Stimulated activated memory B cell treated with anti-CD40 and anti-IgM and Interleukin-4, amounts not matched to agents 10 μg/mL and 1 μg/mL and 100 μg/mL, for 72 hours (primary cell): ENCODE results near the gene HDAC7.

Source experiments
- ATAC-seq: fragments of 150-1000 bp; cut with Tn5 transposase; 2 replicates; pipeline ENCODE4 v1.10.0; 2021
- H3K27ac Mint-ChIP-seq: one replicate; pipeline ENCODE4 v1.8.0; 2022; ENCODE audit warnings: mild to moderate bottlenecking, mixed read lengths
- H3K27me3 Mint-ChIP-seq: one replicate; pipeline ENCODE4 v1.8.0; 2022; ENCODE audit warnings: mixed read lengths
- H3K36me3 Mint-ChIP-seq: one replicate; pipeline ENCODE4 v1.8.0; 2022; ENCODE audit warnings: mixed read lengths
- H3K4me1 Mint-ChIP-seq: one replicate; pipeline ENCODE4 v1.8.0; 2022; ENCODE audit warnings: mixed read lengths
- H3K4me3 Mint-ChIP-seq: one replicate; pipeline ENCODE4 v1.8.0; 2022; ENCODE audit warnings: mild to moderate bottlenecking, moderate library complexity, mixed read lengths
- H3K9me3 Mint-ChIP-seq: one replicate; pipeline ENCODE4 v1.8.0; 2022; ENCODE audit warnings: mixed read lengths

Gene HDAC7

DNA sequence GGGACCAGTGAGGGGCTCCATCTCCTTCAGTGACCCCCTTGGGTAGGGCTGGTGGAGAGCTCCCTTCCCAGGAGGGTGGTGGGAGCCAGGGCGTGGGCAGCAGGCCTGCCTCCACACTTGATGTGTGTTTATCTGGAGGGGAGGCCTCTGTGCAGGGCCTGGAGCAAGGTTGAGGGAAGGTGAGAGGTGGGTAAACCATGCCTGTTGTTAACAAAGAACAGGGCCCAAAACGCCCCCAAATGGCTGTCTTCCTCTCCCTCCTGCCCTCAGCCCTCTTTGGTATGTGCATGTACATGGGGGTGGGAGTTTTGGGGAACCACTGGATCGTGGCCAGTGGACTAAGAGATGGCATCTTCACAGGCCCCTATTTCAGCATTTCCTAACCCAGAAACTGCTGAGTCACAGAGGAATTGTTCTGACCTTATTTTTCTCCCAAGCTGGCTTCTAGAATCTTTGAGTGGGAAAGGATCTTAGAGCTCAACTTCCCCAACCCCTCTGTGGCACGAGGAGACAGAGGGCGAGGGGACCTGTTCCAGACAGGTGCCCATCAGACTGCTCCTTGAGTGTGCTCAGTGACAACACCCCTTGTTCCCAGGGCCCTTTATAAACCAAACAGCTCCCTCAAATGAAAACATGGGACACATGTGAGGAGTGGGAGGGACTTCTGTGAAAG lies 43.1 kb downstream of the HDAC7 start:
- no peaks in the 10 kb centered on the region for H3K27me3 Mint-ChIP-seq
- no peaks in the 10 kb centered on the region for H3K9me3 Mint-ChIP-seq
- H3K36me3 Mint-ChIP-seq: no peaks in the 10 kb centered on the region
- peak overlapping the region; percentile 58 for H3K27ac Mint-ChIP-seq
- ATAC-seq: no peak
- H3K4me1 Mint-ChIP-seq: peaks cover 64% of the 10 kb centered on the region
- no peak overlapping the region for H3K4me3 Mint-ChIP-seq

DNA sequence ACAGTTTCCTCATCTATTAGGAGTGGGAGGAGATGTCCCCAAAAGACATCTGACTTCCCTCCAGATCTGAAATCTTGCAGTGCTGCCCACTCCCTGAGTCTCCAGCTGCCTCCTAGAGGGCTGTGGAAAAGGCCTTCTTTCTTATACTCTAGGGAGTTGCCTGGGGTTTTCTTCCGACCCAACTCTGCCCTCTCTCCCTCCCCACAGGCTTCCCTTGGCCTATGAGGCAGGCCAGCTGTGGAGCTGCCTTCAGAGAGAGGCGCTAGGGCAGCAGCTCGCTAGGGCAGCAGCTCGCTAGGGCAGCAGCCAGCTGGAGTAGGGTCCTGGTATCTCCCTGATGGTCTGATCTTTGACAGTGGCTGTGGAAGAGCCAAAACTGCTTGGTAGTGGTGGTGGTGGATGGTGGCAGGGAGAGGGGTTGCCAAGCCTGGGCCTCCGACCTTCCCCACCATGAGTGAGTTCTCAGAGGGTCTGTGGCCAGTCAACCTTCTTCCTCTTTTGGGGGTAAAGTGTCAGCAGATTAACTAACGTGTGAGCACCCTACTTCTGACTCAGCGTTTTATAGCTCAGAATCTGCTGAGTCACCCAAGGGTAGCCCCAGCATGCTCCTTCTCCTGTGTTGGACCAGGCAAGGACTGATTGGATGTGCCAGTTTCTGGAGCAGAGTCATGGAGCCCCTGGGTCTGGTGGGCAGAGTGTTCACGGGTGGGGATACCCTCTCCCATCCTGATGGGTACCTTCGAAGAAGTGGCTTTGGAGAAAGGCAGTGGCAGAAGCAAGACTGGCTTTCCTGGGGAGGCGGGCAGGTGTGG lies 44.4 kb downstream of the HDAC7 start:
- Mint-ChIP-seq H3K4me1 (peaks cover 64% of the 10 kb centered on the region), H3K4me3 (no peak overlapping the region), H3K27me3 (no peaks in the 10 kb centered on the region), H3K27ac (peak overlapping the region; percentile 58), H3K9me3 (no peaks in the 10 kb centered on the region), H3K36me3 (no peaks in the 10 kb centered on the region)
- ATAC-seq: no peak

DNA sequence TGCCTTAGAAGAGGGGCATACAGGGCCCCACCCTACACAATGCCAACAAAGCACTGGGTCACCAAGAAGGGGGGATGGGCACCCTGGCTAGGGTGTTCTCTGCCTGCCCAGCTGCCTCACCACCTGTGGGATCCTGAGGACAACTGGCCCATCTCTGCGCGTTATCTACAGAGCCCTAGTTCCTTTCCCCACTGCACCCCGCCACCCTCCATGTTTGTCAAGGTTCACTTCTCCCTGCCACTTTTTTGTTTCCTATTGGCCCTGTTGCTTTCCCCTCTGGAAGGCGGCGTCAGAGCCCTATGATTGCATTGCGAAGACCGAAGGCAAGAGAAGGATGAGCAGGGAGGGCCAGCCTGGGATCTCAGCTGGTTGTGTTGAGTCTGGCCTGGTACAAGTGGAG lies 45.0 kb downstream of the HDAC7 start:
- ATAC-seq: no peak

DNA sequence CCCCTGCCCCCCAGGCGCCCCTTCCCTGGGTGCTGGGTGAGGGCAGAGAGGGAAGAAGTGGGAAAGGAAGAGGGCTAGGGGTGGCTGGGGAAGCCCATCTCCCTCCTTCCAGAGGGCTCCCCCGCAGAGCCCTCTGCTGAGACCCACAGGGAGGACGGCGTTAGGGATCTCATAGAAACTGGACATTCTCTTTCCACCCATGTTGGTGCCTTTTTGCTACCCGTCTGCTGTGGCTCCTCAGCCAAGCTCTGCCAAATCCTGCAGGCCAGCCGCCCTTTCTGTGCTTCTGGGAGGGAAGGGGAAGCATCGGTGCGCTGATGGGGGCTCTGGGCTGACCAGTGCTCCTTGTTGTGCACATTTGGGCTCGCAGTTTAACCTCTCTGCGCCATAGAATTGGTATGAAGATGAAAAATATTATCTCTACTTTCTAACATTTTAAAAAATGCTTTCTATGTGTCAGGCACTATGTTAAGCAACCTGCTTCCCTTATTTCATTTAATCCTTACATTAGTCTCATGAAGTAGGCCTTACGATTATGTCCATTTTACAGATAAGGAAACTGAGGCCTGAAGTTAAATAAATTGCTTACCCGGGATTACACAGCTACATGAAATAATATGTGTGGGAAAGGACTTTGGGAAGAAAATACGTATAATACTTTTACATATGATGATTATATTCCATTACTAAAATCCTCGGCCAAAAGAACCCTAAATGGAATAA lies 45.7 kb downstream of the HDAC7 start:
- Mint-ChIP-seq H3K27me3 (no peaks in the 10 kb centered on the region), H3K4me1 (peaks cover 53% of the 10 kb centered on the region), H3K36me3 (no peaks in the 10 kb centered on the region), H3K9me3 (no peaks in the 10 kb centered on the region), H3K4me3 (peak overlapping the region; percentile 85), H3K27ac (peak overlapping the region; percentile 83)
- ATAC-seq: no peak

More for the DNA sequence above, 45.0 kb downstream of the HDAC7 start:
- Mint-ChIP-seq H3K9me3 (no peaks in the 10 kb centered on the region), H3K4me3 (peak overlapping the region; percentile 85), H3K4me1 (peaks cover 60% of the 10 kb centered on the region), H3K27ac (peak overlapping the region; percentile 58), H3K27me3 (no peaks in the 10 kb centered on the region), H3K36me3 (no peaks in the 10 kb centered on the region)

DNA sequence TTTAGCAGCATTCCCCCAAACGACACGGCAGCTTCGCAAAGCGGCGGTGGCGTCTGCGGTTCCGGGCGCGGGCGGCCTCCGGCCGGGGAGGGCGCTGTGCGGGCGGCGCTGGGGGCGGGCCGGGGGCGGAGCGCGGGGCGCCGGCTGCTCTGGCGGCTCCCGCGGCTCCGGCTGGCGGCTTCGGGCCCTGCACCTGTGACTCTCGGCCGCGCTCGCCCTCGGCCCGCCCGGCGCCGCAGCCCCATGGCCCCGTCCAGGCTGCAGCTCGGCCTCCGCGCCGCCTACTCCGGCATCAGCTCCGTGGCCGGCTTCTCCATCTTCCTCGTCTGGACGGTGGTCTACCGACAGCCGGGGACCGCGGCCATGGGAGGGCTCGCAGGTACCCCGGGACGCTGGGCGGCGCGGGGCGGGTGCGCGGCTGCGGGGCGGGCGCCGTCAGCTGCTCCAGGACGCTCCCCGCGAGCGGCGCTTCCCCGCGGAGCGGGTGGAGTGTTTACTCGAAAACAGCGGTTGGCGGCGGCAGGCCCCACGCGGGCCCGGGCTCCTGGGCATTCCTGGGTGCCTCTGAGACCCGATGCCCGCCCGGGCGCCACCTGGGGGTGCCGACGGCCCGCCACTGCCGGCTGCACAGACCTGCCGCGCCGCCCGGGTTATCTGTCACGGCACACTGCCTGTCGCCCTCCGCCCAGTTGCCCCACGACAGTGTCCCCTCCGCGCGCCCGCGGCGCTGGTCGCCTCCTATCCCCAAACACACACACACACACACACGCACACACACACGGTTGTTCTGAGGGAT lies 46.4 kb downstream of the HDAC7 start, which contains the start of gene SLC48A1:
Gene SLC48A1 (plus strand): TSS at position 177 of the 796 bp plus-strand sequence. CDS start 67 bp downstream, at position 244.
- ATAC-seq: peak; percentile 89
- no peaks in the 10 kb centered on the region for H3K9me3 Mint-ChIP-seq
- H3K4me3 Mint-ChIP-seq: peak within 1 kb of the TSS; percentile 85
- H3K27me3 Mint-ChIP-seq: no peaks in the 10 kb centered on the region
- peaks cover 51% of the 10 kb centered on the region for H3K4me1 Mint-ChIP-seq
- peak within 1 kb of the TSS; percentile 83 for H3K27ac Mint-ChIP-seq
- no peaks in the 10 kb centered on the region for H3K36me3 Mint-ChIP-seq

DNA sequence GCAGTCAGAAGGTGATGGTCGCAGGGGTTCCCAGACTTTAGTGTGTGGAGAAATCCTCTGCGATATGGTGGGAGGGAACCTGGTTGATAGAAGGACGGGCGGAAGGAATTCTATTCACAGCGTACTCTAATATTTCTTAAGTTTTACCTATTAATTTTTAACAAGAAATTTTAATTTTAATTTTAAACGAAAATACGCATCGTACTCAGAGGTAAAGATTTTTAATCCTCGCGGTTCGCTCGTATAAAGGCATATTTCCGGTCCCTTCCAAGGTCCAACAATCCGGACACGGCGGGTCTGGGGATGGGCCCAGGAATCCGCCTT lies 47.0 kb downstream of the HDAC7 start:
- Mint-ChIP-seq H3K27me3 (no peaks in the 10 kb centered on the region), H3K4me3 (peak overlapping the region; percentile 79), H3K4me1 (peaks cover 46% of the 10 kb centered on the region), H3K36me3 (no peaks in the 10 kb centered on the region), H3K9me3 (no peaks in the 10 kb centered on the region), H3K27ac (peak overlapping the region; percentile 61)
- no peak for ATAC-seq

DNA sequence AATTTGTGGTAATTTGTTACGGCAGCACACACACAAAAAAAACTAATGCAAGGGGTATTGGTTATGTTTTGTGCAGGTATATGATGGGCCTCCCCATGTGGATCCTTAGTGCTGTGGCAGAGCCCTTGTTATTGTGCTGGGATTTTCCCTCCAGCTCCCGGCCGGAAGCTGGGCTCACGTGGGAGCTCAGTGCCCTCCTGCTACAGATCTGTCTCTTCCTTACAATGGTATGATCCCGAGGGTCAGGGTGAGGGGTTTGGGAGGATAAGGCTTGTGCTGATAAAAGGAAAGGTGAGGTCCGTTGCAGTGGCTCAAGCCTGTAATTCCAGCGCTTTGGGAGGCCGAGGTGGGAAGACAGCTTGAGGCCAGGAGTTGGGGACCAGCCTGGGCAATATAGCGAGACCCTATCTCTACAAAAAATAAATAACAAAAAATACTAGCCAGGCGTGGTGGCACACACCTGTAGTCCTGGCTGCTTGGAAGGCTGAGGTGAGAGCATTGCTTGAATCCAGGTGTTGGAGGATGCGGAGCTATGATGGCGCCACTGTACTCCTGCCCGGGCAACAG lies 47.5 kb downstream of the HDAC7 start:
- peak overlapping the region; percentile 61 for H3K27ac Mint-ChIP-seq
- H3K9me3 Mint-ChIP-seq: no peaks in the 10 kb centered on the region
- no peak for ATAC-seq
- H3K4me1 Mint-ChIP-seq: peaks cover 41% of the 10 kb centered on the region
- H3K36me3 Mint-ChIP-seq: no peaks in the 10 kb centered on the region
- no peaks in the 10 kb centered on the region for H3K27me3 Mint-ChIP-seq
- H3K4me3 Mint-ChIP-seq: peak overlapping the region; percentile 79

DNA sequence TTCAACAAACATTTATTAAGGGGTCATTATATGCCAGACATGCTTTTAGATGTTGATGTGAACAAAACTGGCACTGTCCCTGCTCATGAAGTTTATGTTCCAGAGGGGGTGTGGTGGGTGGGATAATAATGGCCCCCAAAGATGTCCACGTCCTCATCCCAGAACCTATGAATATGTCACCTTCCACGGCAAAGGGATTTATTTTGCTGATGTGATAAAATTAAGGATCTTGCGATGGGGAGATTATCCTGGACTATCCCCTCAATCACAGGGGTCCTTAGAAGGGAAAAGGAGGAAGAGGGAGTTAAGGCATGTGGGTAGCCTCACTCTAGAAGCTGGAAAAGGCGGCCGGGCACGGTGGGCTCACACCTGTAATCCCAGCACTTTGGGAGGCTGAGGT lies 48.4 kb downstream of the HDAC7 start:
- H3K9me3 Mint-ChIP-seq: no peaks in the 10 kb centered on the region
- peaks cover 33% of the 10 kb centered on the region for H3K4me1 Mint-ChIP-seq
- H3K27me3 Mint-ChIP-seq: no peaks in the 10 kb centered on the region
- H3K4me3 Mint-ChIP-seq: no peak overlapping the region
- no peak overlapping the region for H3K27ac Mint-ChIP-seq
- ATAC-seq: no peak
- no peaks in the 10 kb centered on the region for H3K36me3 Mint-ChIP-seq

DNA sequence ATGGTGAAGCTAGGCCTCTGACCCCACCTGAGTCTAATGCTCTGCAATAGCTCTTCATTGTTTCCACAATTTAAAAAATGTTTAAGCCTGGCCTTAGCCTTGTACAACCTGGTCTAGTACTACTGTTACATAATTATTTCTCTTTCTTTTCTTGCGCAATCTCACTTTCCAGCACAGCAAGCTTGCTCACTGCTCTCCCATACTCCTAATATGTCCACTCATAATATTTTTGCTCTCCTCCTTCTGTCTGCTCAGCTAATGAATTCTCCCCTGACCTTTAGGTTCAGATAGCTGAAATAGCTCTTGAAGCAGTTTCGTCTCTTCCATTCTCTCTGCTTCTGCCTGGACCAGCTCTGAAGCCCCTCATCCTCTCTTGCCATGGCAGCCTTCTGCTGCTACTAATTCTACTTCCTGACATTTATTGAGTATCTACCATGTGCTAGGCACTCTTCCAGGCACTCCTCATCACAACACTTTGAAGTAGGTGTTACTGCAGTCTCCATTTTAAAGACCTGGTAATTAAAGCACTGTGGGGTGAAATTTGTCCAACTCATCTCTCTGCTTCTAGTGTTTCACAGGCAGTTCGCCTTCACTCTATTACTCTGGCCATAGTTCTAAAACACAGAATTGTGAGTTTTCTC lies 49.5 kb downstream of the HDAC7 start:
- H3K4me3 Mint-ChIP-seq: no peak overlapping the region
- H3K36me3 Mint-ChIP-seq: no peaks in the 10 kb centered on the region
- ATAC-seq: no peak
- H3K4me1 Mint-ChIP-seq: peaks cover 22% of the 10 kb centered on the region
- no peak overlapping the region for H3K27ac Mint-ChIP-seq
- no peaks in the 10 kb centered on the region for H3K9me3 Mint-ChIP-seq
- no peaks in the 10 kb centered on the region for H3K27me3 Mint-ChIP-seq

DNA sequence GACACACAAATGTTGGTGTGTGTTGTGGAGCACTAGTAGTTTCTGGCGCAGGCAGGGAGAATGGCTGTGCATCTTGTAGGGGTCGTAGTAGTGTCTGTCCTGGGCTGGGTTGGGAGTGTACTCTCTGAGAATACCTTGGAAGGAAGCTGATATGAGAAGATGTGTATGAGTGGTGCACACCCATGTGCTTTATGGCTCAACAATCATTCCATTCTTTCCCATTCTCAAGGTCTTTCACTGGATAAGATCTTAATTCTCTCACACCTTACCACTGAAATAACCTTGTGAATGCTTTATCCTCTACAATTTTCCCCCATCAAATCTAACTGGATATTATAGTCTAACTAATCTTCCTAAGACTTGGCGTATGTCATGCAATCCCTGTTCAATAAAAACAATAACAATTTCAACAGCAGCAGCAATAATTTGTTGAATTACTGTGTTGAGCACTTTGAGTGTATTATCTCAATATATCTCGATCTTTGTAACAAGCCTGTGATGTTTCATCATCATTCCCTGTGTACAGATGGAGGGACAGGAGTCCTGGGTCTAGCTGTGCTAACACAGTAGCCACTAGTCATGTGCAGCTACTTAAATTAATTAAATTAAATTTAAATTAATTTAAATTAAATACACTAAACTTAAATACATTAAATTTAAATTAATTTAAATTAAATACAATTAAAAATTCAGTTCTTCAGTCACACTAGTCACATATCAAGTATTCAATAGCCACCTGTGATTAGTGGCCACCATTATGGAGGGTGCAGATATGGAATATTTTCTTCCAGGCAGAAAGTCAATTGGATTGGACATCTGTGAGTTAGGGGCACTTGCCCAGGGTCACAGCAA lies 50.2 kb downstream of the HDAC7 start:
- ATAC-seq: no peak
- Mint-ChIP-seq H3K36me3 (no peaks in the 10 kb centered on the region), H3K9me3 (no peaks in the 10 kb centered on the region), H3K4me3 (no peak overlapping the region), H3K27ac (no peak overlapping the region), H3K4me1 (peaks cover 17% of the 10 kb centered on the region), H3K27me3 (no peaks in the 10 kb centered on the region)

DNA sequence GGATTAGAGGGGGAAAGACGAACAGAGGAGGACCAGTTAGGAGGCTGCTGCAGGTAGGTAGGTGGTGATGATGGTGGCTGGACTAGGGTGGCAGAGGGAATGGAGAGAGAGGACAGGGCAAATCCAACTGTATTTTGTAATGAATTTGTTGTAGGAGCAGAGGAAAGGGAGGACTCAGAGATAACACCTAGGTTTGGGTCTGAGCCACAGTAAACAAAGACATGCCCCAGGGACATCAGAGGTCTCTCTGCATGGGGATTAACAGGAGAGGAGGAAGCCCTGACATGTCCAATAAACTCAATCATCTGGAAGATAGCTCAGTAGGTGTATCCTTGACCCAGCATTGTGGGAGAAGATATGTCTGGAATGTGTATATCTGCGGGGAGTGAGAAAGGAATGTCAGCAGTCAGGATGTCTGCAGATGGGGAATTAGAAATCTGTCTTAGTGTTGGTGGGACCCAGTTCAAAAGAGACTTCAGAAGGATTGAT lies 51.3 kb downstream of the HDAC7 start:
- Mint-ChIP-seq H3K36me3 (no peaks in the 10 kb centered on the region), H3K9me3 (no peaks in the 10 kb centered on the region), H3K27me3 (no peaks in the 10 kb centered on the region), H3K27ac (no peak overlapping the region), H3K4me1 (peaks cover 18% of the 10 kb centered on the region), H3K4me3 (no peak overlapping the region)
- no peak for ATAC-seq

DNA sequence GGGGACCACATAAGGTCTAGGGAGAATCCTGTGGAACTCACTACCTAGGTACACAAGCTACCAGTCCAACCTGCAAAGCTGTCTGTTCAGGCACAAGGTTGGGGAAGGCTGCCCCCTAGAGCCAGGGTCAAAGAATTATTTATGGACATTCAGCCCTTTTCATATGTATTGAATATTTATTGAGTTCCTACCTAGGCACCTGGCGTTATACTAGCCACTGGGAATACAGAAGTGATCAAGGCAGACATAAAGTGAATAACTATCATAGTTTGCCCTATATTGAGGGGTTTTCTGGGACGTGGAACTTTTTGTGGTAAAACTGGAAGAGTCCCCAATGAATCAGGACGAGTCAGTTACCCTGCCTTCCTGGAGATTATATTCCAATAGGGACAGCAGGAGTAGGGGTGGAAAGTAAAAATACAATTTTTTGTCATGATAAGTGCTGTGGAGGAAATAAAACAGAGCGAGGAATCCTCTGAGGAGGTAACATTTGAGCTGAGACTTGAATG lies 52.4 kb downstream of the HDAC7 start:
- peaks cover 13% of the 10 kb centered on the region for H3K4me1 Mint-ChIP-seq
- peak; percentile 75 for ATAC-seq
- no peaks in the 10 kb centered on the region for H3K9me3 Mint-ChIP-seq
- H3K27me3 Mint-ChIP-seq: no peaks in the 10 kb centered on the region
- no peak overlapping the region for H3K27ac Mint-ChIP-seq
- no peaks in the 10 kb centered on the region for H3K36me3 Mint-ChIP-seq
- H3K4me3 Mint-ChIP-seq: no peak overlapping the region

DNA sequence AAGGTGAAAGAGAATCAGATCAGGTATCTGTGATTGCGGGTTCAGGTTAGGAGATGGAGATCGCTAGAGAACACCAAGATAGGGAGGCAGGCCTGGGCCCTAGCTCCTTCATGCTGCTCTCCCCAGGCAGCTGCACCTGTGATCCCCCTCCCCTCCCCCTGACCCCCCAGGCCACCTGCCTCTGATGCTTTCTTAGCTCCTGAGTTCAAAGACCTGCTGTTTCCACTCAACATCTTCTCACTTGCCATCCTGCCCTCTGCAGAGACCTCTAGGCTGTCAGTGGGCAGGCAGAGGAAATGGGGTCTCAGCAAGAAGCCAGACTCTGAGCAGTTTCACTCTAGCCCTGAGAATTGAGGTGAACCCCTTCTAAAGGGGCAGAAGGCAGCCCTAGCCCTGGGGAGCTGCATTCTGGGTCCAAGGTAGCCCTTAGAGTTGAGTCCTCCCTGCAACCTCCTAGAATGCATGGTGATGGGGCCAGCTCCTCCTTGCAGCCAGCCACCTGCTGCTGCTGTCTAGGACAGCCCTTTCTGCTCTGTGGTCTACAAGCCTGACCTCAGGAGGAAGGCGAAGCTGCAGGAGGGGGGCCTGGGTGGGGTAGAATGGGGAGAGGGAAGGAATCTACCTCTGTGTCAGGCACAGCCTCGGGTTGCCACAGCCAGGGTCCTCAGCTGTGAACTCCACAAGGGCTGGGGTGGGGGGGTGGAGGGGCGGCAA lies 53.0 kb downstream of the HDAC7 start:
- no peaks in the 10 kb centered on the region for H3K36me3 Mint-ChIP-seq
- peaks cover 12% of the 10 kb centered on the region for H3K4me1 Mint-ChIP-seq
- no peak for ATAC-seq
- no peak overlapping the region for H3K4me3 Mint-ChIP-seq
- H3K9me3 Mint-ChIP-seq: no peaks in the 10 kb centered on the region
- no peak overlapping the region for H3K27ac Mint-ChIP-seq
- H3K27me3 Mint-ChIP-seq: no peaks in the 10 kb centered on the region
